PFSK-1 (cell line): Measurements from ENCODE around the gene UGT2A1.

Experiments
- POLR2AphosphoS5 ChIP-seq: IDR thresholded peaks from 2 replicates; pipeline ENCODE4 v1.6.1; 2012; ENCODE audit warnings: low read depth, mild to moderate bottlenecking, control low read depth, low read length, moderate library complexity
- SIN3A ChIP-seq: IDR thresholded peaks from 2 replicates; pipeline ENCODE4 v1.6.1; 2012; ENCODE audit warnings: mild to moderate bottlenecking, low read length, moderate library complexity, borderline replicate concordance; ENCODE audit not compliant: insufficient read depth
- TAF1 ChIP-seq: IDR thresholded peaks from 2 replicates; pipeline ENCODE4 v1.6.1; 2012; ENCODE audit warnings: low read length, control low read depth, borderline replicate concordance; ENCODE audit not compliant: insufficient read depth

DNA sequence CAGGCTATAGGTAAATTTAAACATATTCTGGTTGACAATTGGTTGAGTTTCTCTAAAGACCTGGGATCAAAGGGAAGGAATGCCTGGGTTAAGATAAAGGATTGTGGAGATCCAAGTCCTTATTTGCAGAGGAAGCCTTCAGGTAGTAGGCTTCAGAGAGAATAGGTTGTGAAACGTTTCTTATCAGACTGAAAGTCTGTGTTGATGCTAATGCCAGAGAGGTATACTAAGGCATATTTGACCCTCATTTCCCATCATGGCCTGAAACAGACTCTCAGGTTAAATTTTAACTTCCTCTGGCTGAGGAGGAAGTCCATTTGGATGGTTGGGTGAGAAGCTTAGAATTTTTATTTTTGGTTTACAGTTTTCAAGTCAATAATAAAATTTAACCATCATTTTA is 61.7 kb downstream of the UGT2A1 start:
- TF ChIP-seq POLR2AphosphoS5 (no peak), SIN3A (no peak), TAF1 (no peak)
